ENCODE data around the gene ARPC1B.

GRCh38 chr7:99369767-99370391, 4.7 kb upstream of the ARPC1B start:
- TF ChIP-seq POLR2A (IDR thresholded peaks at IDR 0.05; ENCODE audit: low read depth, low read length) (no peak), TAF1 (IDR thresholded peaks at IDR 0.05; ENCODE audit: low read depth, low read length) (no peak)

Data from GM12891 (cell line).